ENCODE results near the gene OR2V2. TPM values are rescaled to one million over a fixed set of nuclear protein-coding genes. Genes with fewer than 3 reads are reported as not detected.
"Not testable (repeated sequence)": the region's sequence is repeated elsewhere in the genome, so short reads cannot be mapped to it uniquely, and the experiment has no call there.

The OR2V2 gene
- total and polyA plus RNA-seq, 4 donors: 0.06 TPM; not detected in 3

- H3K36me3 ChIP-seq (ENCODE audit: control insufficient read depth, insufficient read depth, low read length); H3K27ac ChIP-seq (ENCODE audit: low read depth, low read length); H3K9me3 ChIP-seq (ENCODE audit: control insufficient read depth, insufficient read depth, low read length); H3K4me1 ChIP-seq (ENCODE audit: control insufficient read depth, insufficient read depth, low read length); DNase-seq (ENCODE audit: low read depth in 4 of 6, low spot score in 6 of 6); H3K4me3 ChIP-seq (ENCODE audit: low read depth, low read length): not testable (repeated sequence)
- 65% methylated on average over 11 of the region's 20 CpGs for WGBS (ENCODE audit: insufficient coverage)
- H3K27me3 ChIP-seq (ENCODE audit: control insufficient read depth, insufficient read depth, low read length): peaks cover 50% of the 10 kb centered on the region
These were observed 42.6 kb upstream of the OR2V2 start for GRCh38 chr5:181104606-181105390.

GRCh38 chr5:181105391-181106025 lies 41.9 kb upstream of the OR2V2 start:
- Histone ChIP-seq H3K4me1 (ENCODE audit: control insufficient read depth, insufficient read depth, low read length) (no peaks in the 10 kb centered on the region), H3K36me3 (ENCODE audit: control insufficient read depth, insufficient read depth, low read length) (no peaks in the 10 kb centered on the region), H3K9me3 (ENCODE audit: control insufficient read depth, insufficient read depth, low read length) (no peaks in the 10 kb centered on the region), H3K27me3 (ENCODE audit: control insufficient read depth, insufficient read depth, low read length) (peaks cover 44% of the 10 kb centered on the region), H3K27ac (ENCODE audit: low read depth, low read length) (no peak overlapping the region), H3K4me3 (ENCODE audit: low read depth, low read length) (no peak overlapping the region)
- no peak for DNase-seq (ENCODE audit: low read depth in 4 of 6, low spot score in 6 of 6)
- WGBS (ENCODE audit: insufficient coverage): 73% methylated on average over 3 of the region's 7 CpGs

DNA sequence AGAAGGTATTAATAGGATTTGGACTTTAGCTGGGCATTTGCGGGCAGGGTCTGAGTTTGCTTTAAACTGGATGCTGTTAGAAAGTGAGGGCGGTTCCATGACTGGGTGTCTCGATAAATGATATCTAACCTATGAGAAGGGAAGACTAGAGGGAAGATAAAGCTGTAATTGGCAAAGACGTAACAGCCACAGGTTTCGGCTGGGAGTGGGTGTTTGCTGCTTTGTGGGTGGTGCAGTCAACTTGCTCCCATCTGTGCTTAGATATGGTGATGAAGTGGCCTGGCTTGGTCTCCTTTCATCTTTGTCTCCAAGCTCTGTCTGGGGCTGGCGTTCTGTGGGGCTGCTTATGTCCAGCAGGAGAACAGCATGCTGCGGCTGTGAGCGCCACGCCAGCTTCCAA lies 39.7 kb upstream of the OR2V2 start:
- Histone ChIP-seq H3K27me3 (ENCODE audit: control insufficient read depth, insufficient read depth, low read length) (peaks cover 52% of the 10 kb centered on the region), H3K4me3 (ENCODE audit: low read depth, low read length) (no peak overlapping the region), H3K27ac (ENCODE audit: low read depth, low read length) (no peak overlapping the region), H3K4me1 (ENCODE audit: control insufficient read depth, insufficient read depth, low read length) (no peaks in the 10 kb centered on the region), H3K36me3 (ENCODE audit: control insufficient read depth, insufficient read depth, low read length) (no peaks in the 10 kb centered on the region), H3K9me3 (ENCODE audit: control insufficient read depth, insufficient read depth, low read length) (no peaks in the 10 kb centered on the region)
- DNase-seq (ENCODE audit: low read depth in 4 of 6, low spot score in 6 of 6): no peak
- WGBS (ENCODE audit: insufficient coverage): 69% methylated on average over 9 of the region's 9 CpGs

DNA sequence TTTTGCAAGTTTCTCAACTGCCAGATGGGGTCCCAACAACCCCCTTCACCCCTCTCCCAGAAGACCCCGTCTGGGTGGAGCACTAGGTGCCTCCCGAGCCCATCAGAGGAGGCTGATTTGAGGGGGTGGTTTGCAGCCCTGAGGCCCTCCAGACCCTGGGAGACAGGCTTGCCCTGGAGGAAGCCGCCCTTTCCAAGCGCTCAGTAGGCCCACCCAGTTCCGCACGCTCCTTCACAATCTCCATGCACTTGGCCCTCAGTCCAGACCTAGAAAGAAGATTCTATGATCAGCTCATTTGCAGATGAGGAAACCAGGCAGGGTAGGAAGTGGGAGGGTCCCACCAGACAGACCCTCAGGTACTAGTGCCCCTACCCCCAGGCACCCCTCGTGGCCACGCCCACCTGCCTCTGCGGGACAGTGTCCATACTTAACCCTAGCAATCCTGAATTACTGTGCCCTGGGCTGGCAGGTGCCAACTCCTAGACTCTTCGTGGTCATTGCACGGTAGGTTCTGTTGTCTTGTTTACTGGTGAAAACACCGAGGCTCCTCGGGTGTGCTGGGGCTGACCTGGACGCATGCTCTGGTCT lies 38.7 kb upstream of the OR2V2 start:
- Histone ChIP-seq H3K27ac (ENCODE audit: low read depth, low read length) (no peak overlapping the region), H3K4me3 (ENCODE audit: low read depth, low read length) (no peak overlapping the region), H3K27me3 (ENCODE audit: control insufficient read depth, insufficient read depth, low read length) (peaks cover 52% of the 10 kb centered on the region), H3K4me1 (ENCODE audit: control insufficient read depth, insufficient read depth, low read length) (no peaks in the 10 kb centered on the region), H3K36me3 (ENCODE audit: control insufficient read depth, insufficient read depth, low read length) (no peaks in the 10 kb centered on the region), H3K9me3 (ENCODE audit: control insufficient read depth, insufficient read depth, low read length) (peaks cover under 1% of the 10 kb centered on the region)
- 80% methylated on average over 10 of the region's 14 CpGs for WGBS (ENCODE audit: insufficient coverage)
- no peak for DNase-seq (ENCODE audit: low read depth in 4 of 6, low spot score in 6 of 6)

GRCh38 chr5:181109489-181110013 lies 37.8 kb upstream of the OR2V2 start:
- Histone ChIP-seq H3K4me3 (ENCODE audit: low read depth, low read length) (no peak overlapping the region), H3K4me1 (ENCODE audit: control insufficient read depth, insufficient read depth, low read length) (peaks cover 4% of the 10 kb centered on the region), H3K27ac (ENCODE audit: low read depth, low read length) (no peak overlapping the region), H3K36me3 (ENCODE audit: control insufficient read depth, insufficient read depth, low read length) (no peaks in the 10 kb centered on the region), H3K9me3 (ENCODE audit: control insufficient read depth, insufficient read depth, low read length) (peaks cover 3% of the 10 kb centered on the region), H3K27me3 (ENCODE audit: control insufficient read depth, insufficient read depth, low read length) (peaks cover 54% of the 10 kb centered on the region)
- no peak for DNase-seq (ENCODE audit: low read depth in 4 of 6, low spot score in 6 of 6)
- WGBS (ENCODE audit: insufficient coverage): 47% methylated on average over 10 of the region's 11 CpGs

DNA sequence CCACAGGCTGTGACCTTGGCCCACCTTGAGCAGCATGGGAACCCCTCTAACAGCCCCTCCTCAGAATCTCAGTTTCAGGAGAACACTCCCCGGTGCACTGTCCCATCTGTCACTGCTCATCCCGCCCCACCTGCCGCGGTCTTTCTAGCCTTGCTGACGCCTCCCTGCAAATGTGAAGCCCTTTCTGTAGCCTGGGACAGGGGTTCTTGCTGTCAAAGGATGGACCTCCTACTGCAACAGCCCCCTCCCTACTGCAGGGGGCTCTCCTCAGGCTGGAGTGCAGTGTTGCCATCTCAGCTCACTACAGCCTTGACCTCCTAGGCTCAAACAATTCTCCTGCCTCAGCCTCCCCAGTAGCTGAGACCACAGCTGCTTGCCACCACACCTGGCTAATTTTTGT lies 36.4 kb upstream of the OR2V2 start:
- H3K4me3 ChIP-seq (ENCODE audit: low read depth, low read length): no peak overlapping the region
- no peaks in the 10 kb centered on the region for H3K36me3 ChIP-seq (ENCODE audit: control insufficient read depth, insufficient read depth, low read length)
- no peak overlapping the region for H3K27ac ChIP-seq (ENCODE audit: low read depth, low read length)
- peaks cover 3% of the 10 kb centered on the region for H3K9me3 ChIP-seq (ENCODE audit: control insufficient read depth, insufficient read depth, low read length)
- H3K4me1 ChIP-seq (ENCODE audit: control insufficient read depth, insufficient read depth, low read length): peaks cover 12% of the 10 kb centered on the region
- peaks cover 57% of the 10 kb centered on the region for H3K27me3 ChIP-seq (ENCODE audit: control insufficient read depth, insufficient read depth, low read length)
- WGBS (ENCODE audit: insufficient coverage): 81% methylated on average over 5 of the region's 5 CpGs
- no peak for DNase-seq (ENCODE audit: low read depth in 4 of 6, low spot score in 6 of 6)

DNA sequence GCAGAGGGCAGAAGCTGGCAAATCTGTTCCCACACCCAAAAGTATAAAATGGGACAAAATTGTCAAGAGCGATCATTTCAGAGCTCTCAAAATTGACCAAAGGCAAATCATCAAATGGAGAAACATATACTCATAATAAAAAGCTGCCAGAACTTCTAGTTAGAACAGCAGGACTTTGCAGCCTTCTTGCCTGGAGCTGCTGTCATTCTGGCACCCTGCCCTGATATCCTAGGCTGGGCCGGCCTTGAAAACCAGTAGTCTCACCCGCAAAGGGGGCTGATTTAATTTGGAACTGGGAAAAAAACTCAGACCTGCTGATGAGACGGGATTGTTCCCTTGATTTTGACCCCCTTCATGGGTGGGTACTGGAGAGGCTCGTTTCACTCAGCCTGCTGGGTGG lies 34.9 kb upstream of the OR2V2 start:
- Histone ChIP-seq H3K4me1 (ENCODE audit: control insufficient read depth, insufficient read depth, low read length) (peaks cover 12% of the 10 kb centered on the region), H3K36me3 (ENCODE audit: control insufficient read depth, insufficient read depth, low read length) (no peaks in the 10 kb centered on the region), H3K9me3 (ENCODE audit: control insufficient read depth, insufficient read depth, low read length) (peaks cover 3% of the 10 kb centered on the region), H3K27me3 (ENCODE audit: control insufficient read depth, insufficient read depth, low read length) (peaks cover 55% of the 10 kb centered on the region), H3K4me3 (ENCODE audit: low read depth, low read length) (no peak overlapping the region), H3K27ac (ENCODE audit: low read depth, low read length) (no peak overlapping the region)
- peak in 1 of 6 donors; percentile 17 for DNase-seq (ENCODE audit: low read depth in 4 of 6, low spot score in 6 of 6)
- 79% methylated on average over 4 of the region's 5 CpGs for WGBS (ENCODE audit: insufficient coverage)

- H3K9me3 ChIP-seq (ENCODE audit: control insufficient read depth, insufficient read depth, low read length); DNase-seq (ENCODE audit: low read depth in 4 of 6, low spot score in 6 of 6); H3K4me3 ChIP-seq (ENCODE audit: low read depth, low read length); H3K27ac ChIP-seq (ENCODE audit: low read depth, low read length); H3K36me3 ChIP-seq (ENCODE audit: control insufficient read depth, insufficient read depth, low read length): not testable (repeated sequence)
- Histone ChIP-seq H3K27me3 (ENCODE audit: control insufficient read depth, insufficient read depth, low read length) (peaks cover 50% of the 10 kb centered on the region), H3K4me1 (ENCODE audit: control insufficient read depth, insufficient read depth, low read length) (peaks cover 12% of the 10 kb centered on the region)
- 94% methylated on average over 4 of the region's 13 CpGs for WGBS (ENCODE audit: insufficient coverage)
These were observed 33.8 kb upstream of the OR2V2 start for GRCh38 chr5:181113572-181113971.

GRCh38 chr5:181114284-181114843 lies 33.0 kb upstream of the OR2V2 start:
- H3K4me1 ChIP-seq (ENCODE audit: control insufficient read depth, insufficient read depth, low read length): peaks cover 12% of the 10 kb centered on the region
- H3K4me3 ChIP-seq (ENCODE audit: low read depth, low read length): no peak overlapping the region
- no peaks in the 10 kb centered on the region for H3K36me3 ChIP-seq (ENCODE audit: control insufficient read depth, insufficient read depth, low read length)
- 33% methylated on average over 33 of the region's 33 CpGs for WGBS (ENCODE audit: insufficient coverage)
- peaks cover 3% of the 10 kb centered on the region for H3K9me3 ChIP-seq (ENCODE audit: control insufficient read depth, insufficient read depth, low read length)
- H3K27me3 ChIP-seq (ENCODE audit: control insufficient read depth, insufficient read depth, low read length): peaks cover 45% of the 10 kb centered on the region
- DNase-seq (ENCODE audit: low read depth in 4 of 6, low spot score in 6 of 6): no peak
- H3K27ac ChIP-seq (ENCODE audit: low read depth, low read length): no peak overlapping the region
